CD14-positive monocyte (primary cell): Measurements from ENCODE around the gene OLFML1. TPM values are rescaled to one million over a fixed set of nuclear protein-coding genes. Genes with fewer than 3 reads are reported as not detected.

Experiments used
- DNase-seq, 3 donors: peaks; one replicate each; pipeline ENCODE4 v3.0.0-alpha.2; 2011 to 2022
- H2AFZ ChIP-seq: 2 replicates; pipeline ENCODE4 v1.6.0; 2012; ENCODE audit warnings: mild to moderate bottlenecking, low read depth, low read length, inconsistent platforms; ENCODE audit not compliant: insufficient read depth, poor library complexity, severe bottlenecking
- H3K27ac ChIP-seq, 2 donors: 1 replicate in 1 of 2; 2 replicates in 1 of 2; pipeline ENCODE4 v1.5.1; 2012 to 2013; ENCODE audit warnings: low read length in 2 of 2, control low read depth in 1 of 2, inconsistent platforms in 1 of 2, low read depth in 1 of 2, mild to moderate bottlenecking in 1 of 2
- H3K27me3 ChIP-seq, 2 donors: one replicate each; pipeline versions ENCODE4 v1.6.0 to v1.6.1; 2011 to 2013; ENCODE audit warnings: low read length in 2 of 2; ENCODE audit not compliant: control insufficient read depth in 2 of 2, insufficient read depth in 2 of 2
- H3K36me3 ChIP-seq, 2 donors: replicated peaks in 1 of 2; 1 replicate in 1 of 2; 2 replicates in 1 of 2; pipeline versions ENCODE4 v1.5.1 to v1.6.1; 2012 to 2013; ENCODE audit warnings: low read length in 2 of 2, control low read depth in 1 of 2, inconsistent platforms in 1 of 2, mild to moderate bottlenecking in 1 of 2; ENCODE audit not compliant: insufficient read depth in 2 of 2, control insufficient read depth in 1 of 2
- H3K4me1 ChIP-seq, 2 donors: 1 replicate in 1 of 2; 2 replicates in 1 of 2; pipeline versions ENCODE4 v1.5.1 to v1.6.1; 2012 to 2013; ENCODE audit warnings: low read length in 2 of 2, control low read depth in 1 of 2, inconsistent platforms in 1 of 2, mild to moderate bottlenecking in 1 of 2, moderate library complexity in 1 of 2; ENCODE audit not compliant: insufficient read depth in 2 of 2, control insufficient read depth in 1 of 2
- H3K4me2 ChIP-seq: replicated peaks from 2 replicates; pipeline ENCODE3; 2012; ENCODE audit warnings: low read length, moderate library complexity, mild to moderate bottlenecking; ENCODE audit not compliant: poor library complexity, severe bottlenecking; ENCODE audit errors: extremely low read depth
- H3K4me3 ChIP-seq, 3 experiments: fragments of 200-600 bp in 1 of 3; sonication (generic) in 1 of 3; replicated peaks in 1 of 3; 1 replicate in 2 of 3; 2 replicates in 1 of 3; pipeline ENCODE4 v1.5.1; 2011 to 2013; ENCODE audit warnings: low read length in 3 of 3, mild to moderate bottlenecking in 3 of 3, control low read depth in 2 of 3, low read depth in 2 of 3, inconsistent platforms in 1 of 3, moderate library complexity in 1 of 3
- H3K79me2 ChIP-seq: 2 replicates; pipeline ENCODE4 v1.6.0; 2012; ENCODE audit warnings: mild to moderate bottlenecking, control low read depth, inconsistent platforms, low read length, moderate library complexity; ENCODE audit not compliant: insufficient read depth
- H3K9ac ChIP-seq: 2 replicates; pipeline ENCODE4 v1.6.0; 2017; ENCODE audit warnings: low read length, mild to moderate bottlenecking; ENCODE audit not compliant: insufficient read depth, poor library complexity, severe bottlenecking
- H3K9me3 ChIP-seq, 2 donors: replicated peaks in 1 of 2; 1 replicate in 1 of 2; 2 replicates in 1 of 2; pipeline versions ENCODE4 v1.5.1 to v1.6.1; 2012 to 2013; ENCODE audit warnings: low read length in 2 of 2, control low read depth in 1 of 2; ENCODE audit not compliant: control insufficient read depth in 1 of 2, insufficient read depth in 1 of 2
- H4K20me1 ChIP-seq: 2 replicates; pipeline ENCODE4 v1.6.0; 2012; ENCODE audit warnings: mild to moderate bottlenecking, low read length, control low read depth, moderate library complexity; ENCODE audit not compliant: insufficient read depth
- H3K27ac Mint-ChIP-seq, 7 donors: one replicate each; pipeline ENCODE4 v1.8.0; 2020; ENCODE audit warnings: mild to moderate bottlenecking in 7 of 7, mixed read lengths in 7 of 7, moderate library complexity in 6 of 7, inconsistent platforms in 2 of 7
- H3K27me3 Mint-ChIP-seq, 3 donors: one replicate each; pipeline ENCODE4 v1.8.0; 2021 to 2022; ENCODE audit warnings: low read depth in 3 of 3, mild to moderate bottlenecking in 3 of 3, mixed read lengths in 3 of 3, moderate library complexity in 3 of 3, inconsistent platforms in 1 of 3
- H3K36me3 Mint-ChIP-seq, 2 donors: one replicate each; pipeline ENCODE4 v1.8.0; 2020; ENCODE audit warnings: mixed read lengths in 2 of 2, inconsistent platforms in 1 of 2, mild to moderate bottlenecking in 1 of 2
- H3K4me1 Mint-ChIP-seq: one replicate; pipeline ENCODE4 v1.8.0; 2020; ENCODE audit warnings: mild to moderate bottlenecking, mixed read lengths
- H3K4me3 Mint-ChIP-seq, 2 donors: one replicate each; pipeline ENCODE4 v1.8.0; 2020; ENCODE audit warnings: mild to moderate bottlenecking in 2 of 2, mixed read lengths in 2 of 2, moderate library complexity in 1 of 2
- H3K9me3 Mint-ChIP-seq, 7 donors: one replicate each; pipeline ENCODE4 v1.8.0; 2020 to 2022; ENCODE audit warnings: mixed read lengths in 7 of 7, mild to moderate bottlenecking in 6 of 7, moderate library complexity in 6 of 7, inconsistent platforms in 2 of 7
- CTCF ChIP-seq: fragments of 200-600 bp; IDR thresholded peaks from one replicate; pipeline ENCODE4 v1.8.0; 2022; ENCODE audit warnings: antibody characterized with exemption, mild to moderate bottlenecking
- WGBS: methylation state at CpG from one replicate; pipeline ENCODE4 v1.1.5; 2013; ENCODE audit warnings: missing lambda C conversion rate; ENCODE audit not compliant: insufficient coverage; 5-methylcytosine and 5-hydroxymethylcytosine counted together
- intact Hi-C, 2 donors: fragments of 100-400 bp; cut with micrococcal nuclease; formaldehyde crosslinking; loops; one replicate each; pipeline versions ENCODE4 v1.15.0 to v1.15.1; 2023
- polyA plus RNA-seq, 3 donors: library from polyadenylated mRNA; depleted of rRNA in 1 of 3; unstranded in 2 of 3; stranded (reverse) in 1 of 3; fragments of 300-500 nt in 2 of 3; fragments of >200 nt in 1 of 3; fragmentation: Illumina TruSeq in 2 of 3; gene quantifications; 1 replicate in 2 of 3; 2 replicates in 1 of 3; pipeline ENCODE4 v1.2.3, GENCODE V29; 2012 to 2021

The OLFML1 gene
- polyA plus RNA-seq, 3 donors = 0.11 to 0.17 TPM; not detected in 1

DNA sequence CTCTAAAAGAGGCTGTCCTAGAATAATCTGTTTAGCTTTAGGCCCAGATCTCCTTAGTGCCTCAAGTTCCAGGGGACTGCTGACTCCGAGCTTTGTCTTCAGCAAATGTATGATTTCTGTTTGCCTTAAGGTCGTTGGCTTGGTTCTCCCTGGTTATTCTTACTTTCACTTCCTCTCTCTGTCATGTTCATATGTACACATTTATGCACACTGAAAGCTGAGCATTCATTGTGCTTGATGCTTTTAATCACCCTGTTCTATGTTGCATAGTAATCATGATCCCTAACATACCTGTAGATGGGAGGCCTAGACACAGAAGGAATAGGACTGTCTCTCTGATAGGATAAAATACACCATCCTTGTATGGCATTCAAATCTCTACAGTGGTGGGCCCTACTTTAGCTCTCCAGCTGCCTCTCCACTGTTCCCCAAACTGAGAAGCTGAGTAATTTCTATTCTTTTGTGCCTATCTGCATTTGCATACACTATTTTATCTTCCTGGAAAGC, 35.7 kb downstream of the OLFML1 start:
- Histone ChIP-seq H3K79me2 (peaks cover 73% of the 10 kb centered on the region), H2AFZ (no peak overlapping the region), H3K36me3 (no peaks in the 10 kb centered on the region), H3K9me3 (no peaks in the 10 kb centered on the region), H3K9ac (peak overlapping the region; percentile 1), H3K27me3 (no peaks in the 10 kb centered on the region), H3K4me1 (peaks cover 68 to 71% of the 10 kb centered on the region in 2 donors), H3K27ac (peak overlapping the region; percentile 54 to 83), H4K20me1 (peaks cover 66% of the 10 kb centered on the region), H3K4me3 (peak overlapping the region in 1 of 3 experiments; percentile 39), H3K4me2 (peak overlapping the region; percentile 35)
- Mint-ChIP-seq H3K9me3 (peaks cover 0 to 8% (median 0%) of the 10 kb centered on the region in 7 donors), H3K4me1 (peaks cover 26% of the 10 kb centered on the region), H3K36me3 (peaks cover 17 to 30% of the 10 kb centered on the region in 2 donors), H3K27me3 (peaks cover 0 to 3% (median 2%) of the 10 kb centered on the region in 3 donors), H3K4me3 (no peak overlapping the region), H3K27ac (no peak overlapping the region)
- TF ChIP-seq CTCF = no peak
- intact Hi-C loops = loop anchor here in 1 of 2 donors (5.0 kb wide), 1 partner anchor 71 kb away; no protein-coding TSS in a partner anchor
- WGBS = no CpG with 5 or more reads among the region's 2 CpGs
- DNase-seq = peak; percentile 47 to 60 (median 60)

DNA sequence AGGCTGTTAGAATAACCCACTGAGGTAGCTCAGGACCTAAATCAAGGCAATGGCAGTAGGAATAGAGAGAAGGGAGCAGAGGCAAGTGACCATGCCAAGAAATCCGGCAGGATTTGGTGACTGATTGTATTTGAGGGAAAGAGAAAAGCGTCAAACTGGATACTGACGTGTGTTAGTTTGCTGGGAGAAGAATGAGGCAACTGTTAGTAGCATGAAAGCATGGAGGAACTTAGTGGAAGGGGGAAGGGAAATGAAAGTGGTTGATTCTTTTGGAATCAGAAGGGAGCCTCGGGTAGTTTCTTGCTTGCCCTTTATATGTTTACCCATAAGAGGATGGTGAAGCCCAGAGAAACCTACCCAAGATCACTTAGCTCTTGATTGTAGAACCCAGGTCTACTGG, 36.8 kb downstream of the OLFML1 start:
- Mint-ChIP-seq H3K9me3 (peaks cover 0 to 8% (median 0%) of the 10 kb centered on the region in 7 donors), H3K4me1 (peaks cover 24% of the 10 kb centered on the region), H3K27ac (no peak overlapping the region), H3K27me3 (peaks cover 0 to 4% (median 2%) of the 10 kb centered on the region in 3 donors), H3K4me3 (no peak overlapping the region), H3K36me3 (peaks cover 19 to 22% of the 10 kb centered on the region in 2 donors)
- TF ChIP-seq CTCF = no peak
- Histone ChIP-seq H3K4me1 (peaks cover 62 to 69% of the 10 kb centered on the region in 2 donors), H3K9me3 (no peaks in the 10 kb centered on the region), H3K27ac (peak overlapping the region; percentile 54 to 83), H4K20me1 (peaks cover 66% of the 10 kb centered on the region), H3K27me3 (no peaks in the 10 kb centered on the region), H3K79me2 (peaks cover 71% of the 10 kb centered on the region), H3K4me2 (peak overlapping the region; percentile 35), H3K36me3 (no peaks in the 10 kb centered on the region), H3K9ac (no peak overlapping the region), H3K4me3 (peak overlapping the region in 1 of 3 experiments; percentile 18), H2AFZ (no peak overlapping the region)
- 28% methylated on average over 3 of the region's 4 CpGs for WGBS
- DNase-seq = peak; percentile 21 to 55 (median 45)
- intact Hi-C loops = loop anchor here in 1 of 2 donors (5.0 kb wide), 1 partner anchor 70 kb away; no protein-coding TSS in a partner anchor
